Adrenal gland (tissue), 12 donors: ENCODE results near the gene ABCB11. TPM values are rescaled to one million over a fixed set of nuclear protein-coding genes. Genes with fewer than 3 reads are reported as not detected.

Experiments
- DNase-seq, 7 donors: peaks; one replicate each; pipeline ENCODE4 v3.0.0-alpha.2; 2019 to 2020
- H3K27ac ChIP-seq, 5 donors: fragments of 200-600 bp; sonication (generic) in 4 of 5; 1 replicate in 3 of 5; 2 replicates in 2 of 5; pipeline versions ENCODE4 v1.5.1 to v1.8.0; 2016 to 2020; ENCODE audit warnings: mild to moderate bottlenecking in 1 of 5
- H3K27me3 ChIP-seq: fragments of 200-600 bp; 2 replicates; pipeline ENCODE4 v1.8.0; 2021
- H3K36me3 ChIP-seq, 2 donors: fragments of 200-600 bp; replicated peaks in 1 of 2; 1 replicate in 1 of 2; 2 replicates in 1 of 2; pipeline versions ENCODE4 v1.5.1 to v1.8.0; 2018 to 2022
- H3K4me1 ChIP-seq, 2 donors: fragments of 200-600 bp; replicated peaks in 1 of 2; 1 replicate in 1 of 2; 2 replicates in 1 of 2; pipeline versions ENCODE4 v1.5.1 to v1.8.0; 2018 to 2021
- H3K4me3 ChIP-seq, 4 donors: fragments of 200-600 bp; sonication (generic) in 3 of 4; one replicate each; pipeline ENCODE4 v1.5.1; 2016 to 2018
- H3K9me3 ChIP-seq, 3 donors: fragments of 200-600 bp; sonication (generic) in 1 of 3; replicated peaks in 1 of 3; 1 replicate in 2 of 3; 2 replicates in 1 of 3; pipeline versions ENCODE4 v1.5.1 to v1.8.0; 2016 to 2021
- CTCF ChIP-seq, 6 experiments: fragments of 450-650 bp in 4 of 6; fragments of 200-600 bp in 2 of 6; sonication (generic) in 1 of 6; IDR thresholded peaks; 1 replicate in 5 of 6; 2 replicates in 1 of 6; pipeline versions ENCODE4 v1.5.1 to v1.8.0; 2016 to 2021; ENCODE audit warnings: antibody characterized with exemption in 6 of 6, mild to moderate bottlenecking in 2 of 6, moderate library complexity in 1 of 6
- POLR2A ChIP-seq, 2 donors: fragments of 450-650 bp; IDR thresholded peaks; one replicate each; pipeline ENCODE4 v1.6.1; 2017; ENCODE audit warnings: antibody characterized with exemption in 2 of 2, mild to moderate bottlenecking in 2 of 2, moderate library complexity in 1 of 2
- WGBS, 4 donors: extraction: QIAGEN DNeasy Blood & Tissue Kit in 2 of 4; methylation state at CpG; one replicate each; pipeline versions ENCODE4 v1.1.5 to v1.1.7; 2013 to 2017; 5-methylcytosine and 5-hydroxymethylcytosine counted together
- intact Hi-C, 2 donors: fragments of 100-400 bp; cut with DNase I; formaldehyde crosslinking; loops; one replicate each; pipeline versions ENCODE4 v1.14.1 to v1.15.0; 2022 to 2023
- polyA plus RNA-seq, 3 donors: library from polyadenylated mRNA; stranded (reverse); fragments of 200-250 nt in 2 of 3; fragments of 350-450 nt in 1 of 3; fragmentation: Illumina TruSeq in 1 of 3; extraction: RNeasy Lipid Tissue Mini Kit (QIAGEN cat#74804) in 1 of 3; gene quantifications; one replicate each; pipeline ENCODE4 v1.2.3, GENCODE V29; 2013 to 2014
- total RNA-seq, 9 donors: library from RNA; depleted of rRNA in 4 of 9; stranded (reverse); fragments of >200 nt in 4 of 9; fragments of 120-200 nt in 1 of 9; fragmentation: NEBNext Ultra II Directional in 1 of 9; extraction: Animal tissue kit (Norgen Biotek cat#: 25700) in 1 of 9; gene quantifications; one replicate each; pipeline versions ENCODE4 v1.1.0 to v1.2.4, GENCODE V29; 2013 to 2023
- donor health status: healthy with polysubstance abuse.
- donor health status: Bipolar disorder and iron deficiency.
- donor health status: DM: yes; HTN: yes; CAD: no.
- donor health status: DM: no; HTN: no; CAD: no.
- donor health status: DM: no; HTN: no; CAD: no.
- donor health status: DM: yes; HTN: yes; CAD: no.

Gene ABCB11
- total and polyA plus RNA-seq, 12 donors: 0.05 to 1.4 (median 0.31) TPM; not detected in 7

GRCh38 chr2:168992026-168992425 is 39.1 kb downstream of the ABCB11 start:
- Histone ChIP-seq H3K36me3 (no peaks in the 10 kb centered on the region), H3K4me3 (no peak overlapping the region), H3K27ac (no peak overlapping the region), H3K4me1 (no peaks in the 10 kb centered on the region), H3K9me3 (no peaks in the 10 kb centered on the region), H3K27me3 (no peaks in the 10 kb centered on the region)
- 73 to 84% (median 78%) methylated on average over 3 of the region's 3 CpGs for WGBS, 4 donors
- no peak for TF ChIP-seq CTCF (IDR thresholded peaks at IDR 0.05)
- no peak for TF ChIP-seq POLR2A (IDR thresholded peaks at IDR 0.05)
- no peak for DNase-seq
- intact Hi-C loops: no loop called here

- no peaks in the 10 kb centered on the region for H3K36me3 ChIP-seq
- no peaks in the 10 kb centered on the region for H3K4me1 ChIP-seq
- 64 to 82% (median 71%) methylated on average over 1 of the region's 1 CpG for WGBS, 4 donors
- H3K9me3 ChIP-seq: no peaks in the 10 kb centered on the region
- intact Hi-C loops: no loop called here
- no peak for DNase-seq
- no peak for TF ChIP-seq CTCF (IDR thresholded peaks at IDR 0.05)
- TF ChIP-seq POLR2A (IDR thresholded peaks at IDR 0.05): no peak
- no peaks in the 10 kb centered on the region for H3K27me3 ChIP-seq
- no peak overlapping the region for H3K27ac ChIP-seq
- no peak overlapping the region for H3K4me3 ChIP-seq
Observed at GRCh38 chr2:168988755-168989154, 42.4 kb downstream of the ABCB11 start.

GRCh38 chr2:168986398-168986943 is 44.7 kb downstream of the ABCB11 start:
- Histone ChIP-seq H3K27ac (no peak overlapping the region), H3K27me3 (no peaks in the 10 kb centered on the region), H3K36me3 (no peaks in the 10 kb centered on the region), H3K9me3 (no peaks in the 10 kb centered on the region), H3K4me1 (no peaks in the 10 kb centered on the region), H3K4me3 (no peak overlapping the region)
- TF ChIP-seq CTCF (IDR thresholded peaks at IDR 0.05) (no peak), POLR2A (IDR thresholded peaks at IDR 0.05) (no peak)
- intact Hi-C loops: no loop called here
- no peak for DNase-seq
- WGBS, 4 donors: 64 to 87% (median 83%) methylated on average over 2 of the region's 2 CpGs

GRCh38 chr2:168981651-168982050 is 49.5 kb downstream of the ABCB11 start:
- no peak overlapping the region for H3K27ac ChIP-seq
- no peaks in the 10 kb centered on the region for H3K36me3 ChIP-seq
- intact Hi-C loops: no loop called here
- no peak for DNase-seq
- H3K4me3 ChIP-seq: no peak overlapping the region
- H3K27me3 ChIP-seq: no peaks in the 10 kb centered on the region
- no peaks in the 10 kb centered on the region for H3K4me1 ChIP-seq
- TF ChIP-seq CTCF (IDR thresholded peaks at IDR 0.05) (no peak), POLR2A (IDR thresholded peaks at IDR 0.05) (no peak)
- WGBS, 4 donors: 82 to 90% (median 84%) methylated on average over 3 of the region's 3 CpGs
- H3K9me3 ChIP-seq: no peaks in the 10 kb centered on the region
